PFSK-1 (cell line): ENCODE measurements around the gene SPACA4.

ENCODE experiments used
- FOXP2 ChIP-seq: optimal IDR thresholded peaks from 2 replicates; pipeline ENCODE3; 2011; ENCODE audit warnings: borderline replicate concordance, control low read depth, inconsistent platforms; ENCODE audit not compliant: insufficient read depth; ENCODE audit errors: extremely low read length, extremely low read depth
- POLR2AphosphoS5 ChIP-seq: IDR thresholded peaks from 2 replicates; pipeline ENCODE4 v1.6.1; 2012; ENCODE audit warnings: low read depth, mild to moderate bottlenecking, control low read depth, low read length, moderate library complexity
- SIN3A ChIP-seq: IDR thresholded peaks from 2 replicates; pipeline ENCODE4 v1.6.1; 2012; ENCODE audit warnings: mild to moderate bottlenecking, low read length, moderate library complexity, borderline replicate concordance; ENCODE audit not compliant: insufficient read depth
- TAF1 ChIP-seq: IDR thresholded peaks from 2 replicates; pipeline ENCODE4 v1.6.1; 2012; ENCODE audit warnings: low read length, control low read depth, borderline replicate concordance; ENCODE audit not compliant: insufficient read depth
- TF ChIP-seq, protein P1 (sequence below), 2 experiments: IDR thresholded peaks; 2 replicates each; pipeline versions ENCODE4 v1.6.1 to v1.8.0; 2011 to 2012; ENCODE audit warnings: low read depth in 2 of 2, low read length in 2 of 2, control low read depth in 1 of 2, inconsistent platforms in 1 of 2, mild to moderate bottlenecking in 1 of 2, moderate library complexity in 1 of 2; ENCODE audit not compliant: insufficient read depth in 1 of 2

SPACA4 gene

DNA sequence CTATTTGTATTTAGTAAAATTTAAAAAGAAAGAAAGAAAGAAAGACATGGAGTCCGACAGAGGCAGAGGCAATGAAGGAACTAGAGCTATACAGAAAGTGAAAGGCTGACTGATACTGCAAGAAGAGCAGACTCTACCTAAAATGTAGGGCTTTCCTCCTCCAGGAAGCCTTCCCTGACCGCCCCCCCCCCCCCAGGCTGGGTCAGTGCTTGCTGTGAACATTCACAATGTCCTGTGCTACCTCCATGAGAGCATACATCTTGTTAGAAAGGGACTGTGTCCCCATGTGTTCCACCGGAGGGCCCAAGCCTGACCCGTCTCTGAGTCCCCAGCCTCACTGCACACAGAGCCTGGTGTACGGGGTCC, 45.1 kb downstream of the SPACA4 start:
- no peak for TF ChIP-seq TAF1
- no peak for TF ChIP-seq POLR2AphosphoS5
- no peak for TF ChIP-seq SIN3A
- no peak for TF ChIP-seq FOXP2
- TF ChIP-seq, protein P1, sequence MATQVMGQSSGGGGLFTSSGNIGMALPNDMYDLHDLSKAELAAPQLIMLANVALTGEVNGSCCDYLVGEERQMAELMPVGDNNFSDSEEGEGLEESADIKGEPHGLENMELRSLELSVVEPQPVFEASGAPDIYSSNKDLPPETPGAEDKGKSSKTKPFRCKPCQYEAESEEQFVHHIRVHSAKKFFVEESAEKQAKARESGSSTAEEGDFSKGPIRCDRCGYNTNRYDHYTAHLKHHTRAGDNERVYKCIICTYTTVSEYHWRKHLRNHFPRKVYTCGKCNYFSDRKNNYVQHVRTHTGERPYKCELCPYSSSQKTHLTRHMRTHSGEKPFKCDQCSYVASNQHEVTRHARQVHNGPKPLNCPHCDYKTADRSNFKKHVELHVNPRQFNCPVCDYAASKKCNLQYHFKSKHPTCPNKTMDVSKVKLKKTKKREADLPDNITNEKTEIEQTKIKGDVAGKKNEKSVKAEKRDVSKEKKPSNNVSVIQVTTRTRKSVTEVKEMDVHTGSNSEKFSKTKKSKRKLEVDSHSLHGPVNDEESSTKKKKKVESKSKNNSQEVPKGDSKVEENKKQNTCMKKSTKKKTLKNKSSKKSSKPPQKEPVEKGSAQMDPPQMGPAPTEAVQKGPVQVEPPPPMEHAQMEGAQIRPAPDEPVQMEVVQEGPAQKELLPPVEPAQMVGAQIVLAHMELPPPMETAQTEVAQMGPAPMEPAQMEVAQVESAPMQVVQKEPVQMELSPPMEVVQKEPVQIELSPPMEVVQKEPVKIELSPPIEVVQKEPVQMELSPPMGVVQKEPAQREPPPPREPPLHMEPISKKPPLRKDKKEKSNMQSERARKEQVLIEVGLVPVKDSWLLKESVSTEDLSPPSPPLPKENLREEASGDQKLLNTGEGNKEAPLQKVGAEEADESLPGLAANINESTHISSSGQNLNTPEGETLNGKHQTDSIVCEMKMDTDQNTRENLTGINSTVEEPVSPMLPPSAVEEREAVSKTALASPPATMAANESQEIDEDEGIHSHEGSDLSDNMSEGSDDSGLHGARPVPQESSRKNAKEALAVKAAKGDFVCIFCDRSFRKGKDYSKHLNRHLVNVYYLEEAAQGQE (IDR thresholded peaks at IDR 0.05; ENCODE audit: insufficient read depth in 1 of 2, low read depth in 2 of 2, low read length in 2 of 2): no peak

DNA sequence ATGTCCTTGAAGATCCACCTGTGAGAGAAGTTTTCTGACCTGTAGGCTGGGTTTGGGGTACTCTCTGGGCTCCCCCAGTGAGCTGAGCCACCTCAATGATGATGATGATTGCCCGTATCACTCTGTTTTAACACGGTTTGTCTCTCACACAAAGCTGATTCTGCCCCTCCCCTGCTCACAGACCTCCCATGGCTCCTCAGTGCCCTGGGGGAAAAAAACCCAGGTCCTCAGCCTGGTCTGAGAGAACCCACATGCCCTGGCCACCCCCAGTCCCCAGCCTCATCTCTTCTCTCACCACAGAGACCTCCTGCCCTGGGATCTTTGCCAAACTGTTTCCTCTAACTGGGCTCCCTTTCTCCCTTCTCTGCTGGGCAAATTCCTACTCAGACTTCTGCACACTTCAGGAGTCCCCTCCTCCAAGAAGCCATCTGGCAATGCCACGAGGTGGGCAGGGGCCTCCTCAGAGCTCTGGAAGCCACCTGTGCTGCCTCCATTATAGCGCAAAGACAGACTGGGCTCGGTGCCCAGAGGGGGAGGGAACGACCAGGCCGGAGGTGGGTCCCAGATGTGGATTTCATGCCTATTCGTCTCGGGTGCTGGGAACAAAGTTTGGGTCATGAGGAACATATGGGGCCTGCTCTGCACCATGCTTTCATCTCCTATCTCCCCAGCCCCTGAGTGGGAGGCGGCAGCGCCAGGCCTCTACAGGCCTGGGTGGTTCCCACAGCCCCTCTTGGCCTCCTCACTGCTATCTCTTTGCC, 47.9 kb downstream of the SPACA4 start:
- no peak for TF ChIP-seq FOXP2
- TF ChIP-seq TAF1: no peak
- TF ChIP-seq, protein P1 (IDR thresholded peaks at IDR 0.05; ENCODE audit: insufficient read depth in 1 of 2, low read depth in 2 of 2, low read length in 2 of 2): no peak
- no peak for TF ChIP-seq POLR2AphosphoS5
- no peak for TF ChIP-seq SIN3A

DNA sequence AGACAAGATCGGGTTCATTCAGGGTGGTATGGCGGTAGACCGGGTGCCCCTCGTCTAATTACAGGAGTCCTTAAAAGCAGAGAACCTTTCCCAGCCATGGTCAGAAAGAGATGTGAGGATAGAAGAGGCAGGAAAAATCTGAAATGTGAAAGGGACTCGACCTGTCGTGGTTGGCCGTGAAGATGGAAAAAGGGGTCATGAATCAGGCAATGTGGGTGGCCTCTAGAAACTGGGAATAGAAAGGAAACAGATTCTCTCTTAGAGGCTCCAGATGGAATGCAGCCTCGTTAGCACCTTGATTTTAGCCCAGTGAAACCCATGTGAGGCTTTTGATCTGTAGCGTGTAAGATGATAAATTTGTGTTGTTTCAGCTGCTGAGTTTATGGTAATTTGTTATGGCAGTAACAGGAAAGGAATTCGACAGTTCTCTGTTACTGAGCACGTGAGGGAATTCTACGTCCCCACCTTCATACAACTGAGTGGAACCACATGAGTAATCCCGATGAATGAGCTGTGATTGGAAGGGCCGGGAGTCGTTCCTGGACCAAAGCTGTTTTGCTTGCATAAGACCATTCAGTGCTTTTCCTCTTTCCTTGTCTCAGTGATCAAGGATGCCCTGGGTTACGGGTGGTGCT, 50.4 kb downstream of the SPACA4 start:
- TF ChIP-seq, protein P1 (IDR thresholded peaks at IDR 0.05; ENCODE audit: insufficient read depth in 1 of 2, low read depth in 2 of 2, low read length in 2 of 2): no peak
- TF ChIP-seq FOXP2: no peak
- no peak for TF ChIP-seq SIN3A
- TF ChIP-seq POLR2AphosphoS5: no peak
- TF ChIP-seq TAF1: no peak
